IPS DF 19.7 (cell line): ENCODE measurements around the gene HS3ST6.
"Not testable (repeated sequence)": the region's sequence is repeated elsewhere in the genome, so short reads cannot be mapped to it uniquely, and the experiment has no call there.

Source experiments
- DNase-seq: peaks from one replicate; pipeline ENCODE4 v3.0.0-alpha.2; 2013; ENCODE audit warnings: low read depth, low spot score

HS3ST6 gene

DNA sequence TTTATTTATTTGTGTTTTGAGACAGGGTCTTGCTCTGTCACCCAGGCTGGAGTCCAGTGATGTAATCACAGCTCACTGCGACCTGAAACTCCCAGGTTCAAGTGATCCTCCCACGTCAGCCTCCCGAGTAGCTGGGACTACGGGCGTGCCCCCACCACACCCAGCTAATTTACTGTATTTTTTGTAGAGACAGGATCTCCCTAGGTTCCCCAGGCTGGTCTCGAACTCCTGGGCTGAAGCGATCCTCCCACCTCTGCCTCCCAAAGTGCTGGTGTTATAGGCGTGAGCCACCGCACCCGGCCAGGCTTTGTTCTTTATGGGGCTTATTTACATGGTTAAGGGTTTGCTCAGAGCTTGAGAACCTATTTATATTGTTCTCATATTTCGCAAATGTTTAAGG lies 40.4 kb downstream of the HS3ST6 start:
- DNase-seq = no peak

- DNase-seq = no peak
Observed at GRCh38 chr16:1877089-1877488, 41.1 kb downstream of the HS3ST6 start.

- no peak for DNase-seq
Observed at GRCh38 chr16:1876468-1876867, 41.7 kb downstream of the HS3ST6 start.

- not testable (repeated sequence) for DNase-seq
Observed at GRCh38 chr16:1876066-1876465, 42.1 kb downstream of the HS3ST6 start.

- DNase-seq = no peak
Observed at GRCh38 chr16:1874854-1875253, 43.4 kb downstream of the HS3ST6 start.

DNA sequence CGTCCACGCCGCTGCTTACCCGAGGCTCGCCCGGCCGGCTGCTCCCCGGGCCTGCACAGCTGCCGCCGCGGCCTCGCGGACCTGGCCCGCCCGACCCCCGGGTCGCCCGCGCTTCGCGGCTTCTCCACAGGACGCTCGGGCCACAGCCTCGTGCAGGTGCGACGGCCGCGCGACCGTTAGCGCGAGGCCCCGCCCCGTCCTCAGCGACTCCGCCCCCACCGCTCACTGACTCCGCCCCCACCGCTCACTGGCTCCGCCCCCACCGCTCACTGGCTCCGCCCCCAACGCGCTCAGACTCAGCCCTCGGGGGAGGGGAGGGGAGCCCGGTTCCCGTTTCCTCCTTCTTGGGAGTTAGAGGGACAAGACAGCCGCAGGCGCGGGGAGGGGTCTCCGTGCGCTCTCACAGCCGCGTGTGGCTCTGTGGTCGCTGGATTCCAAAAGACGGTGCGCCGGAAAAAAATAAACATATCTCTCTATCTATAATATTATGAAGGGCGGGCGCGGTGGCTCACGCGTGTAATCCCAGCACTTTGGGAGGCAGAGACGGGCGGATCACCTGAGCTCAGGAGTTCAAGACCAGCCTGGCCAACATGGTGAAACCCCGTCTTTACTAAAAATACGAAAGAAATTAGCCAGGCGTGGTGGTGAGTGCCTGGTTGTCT lies 46.1 kb downstream of the HS3ST6 start, which contains the start of gene MEIOB:
Gene MEIOB, minus strand, starts transcription at position 191 of the 662 bp plus-strand sequence. CDS start 3,989 bp downstream, outside the sequence.
- DNase-seq = no peak

DNA sequence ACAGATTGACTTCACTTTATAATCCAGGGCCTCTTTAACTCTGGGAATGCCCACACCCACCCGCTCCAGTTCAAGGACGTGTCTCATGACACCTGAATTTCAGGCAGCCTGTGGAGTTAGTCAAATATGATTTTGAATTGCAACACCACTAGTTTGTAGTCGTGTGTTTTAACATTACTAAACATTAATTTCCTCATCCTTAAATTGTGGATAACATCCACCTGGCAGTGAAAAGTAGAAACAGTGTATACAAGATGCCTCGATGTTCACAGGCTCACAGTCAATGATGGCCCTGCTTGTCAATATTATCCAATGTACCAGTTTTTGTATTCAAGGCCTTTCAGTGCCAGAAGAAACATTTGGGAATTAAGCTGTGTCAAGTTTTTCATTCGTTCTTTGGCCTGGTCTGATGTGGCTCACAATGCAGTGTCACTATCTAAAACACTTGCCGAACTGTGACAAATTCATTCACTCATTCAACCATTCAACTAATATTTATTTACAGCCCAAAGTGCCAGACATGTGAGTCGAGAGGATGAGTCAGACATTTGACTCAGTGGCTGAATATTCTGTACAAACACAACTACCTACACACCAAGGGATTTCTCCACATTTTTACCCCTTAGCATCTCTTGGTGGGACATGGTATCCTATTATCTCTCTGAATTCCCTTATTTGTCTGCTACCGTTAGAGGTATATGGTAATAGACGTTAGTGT lies 47.7 kb downstream of the HS3ST6 start:
- DNase-seq = no peak

DNA sequence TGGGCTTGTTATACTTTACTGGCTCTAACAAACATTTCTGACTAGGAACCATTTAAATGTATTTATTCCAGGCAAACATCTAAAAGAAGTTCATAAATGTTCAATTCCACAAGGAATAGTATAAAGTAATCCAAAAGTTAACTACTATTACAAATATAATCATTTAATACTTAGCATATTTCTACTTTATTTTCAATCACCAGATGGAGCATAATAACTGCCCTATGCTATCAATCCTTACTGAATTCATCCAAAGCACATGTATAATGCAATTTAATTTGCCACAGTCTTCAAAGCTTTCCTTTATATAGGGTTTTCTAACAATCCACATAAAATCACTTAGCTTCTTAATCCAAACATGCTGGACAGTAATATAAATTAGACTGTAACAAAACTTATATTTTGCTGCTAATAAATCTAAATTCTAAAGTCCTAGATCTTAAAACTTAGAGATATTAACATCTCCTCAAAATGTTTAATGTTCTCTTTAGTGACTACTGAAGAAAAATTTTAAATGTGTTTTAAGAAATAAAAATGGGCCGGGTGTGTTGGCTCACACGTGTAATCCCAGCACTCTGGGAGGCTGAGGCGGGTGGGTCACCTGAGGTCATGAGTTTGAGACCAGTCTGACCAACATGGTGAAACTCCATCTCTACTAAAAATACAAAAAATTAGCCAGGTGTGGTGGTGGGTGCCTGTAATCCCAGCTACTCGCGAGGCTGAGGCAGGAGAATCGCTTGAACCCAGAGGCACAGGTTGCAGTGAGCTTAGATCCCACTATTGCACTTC lies 52.1 kb downstream of the HS3ST6 start:
- no peak for DNase-seq

- no peak for DNase-seq
Observed at GRCh38 chr16:1863681-1864460, 54.3 kb downstream of the HS3ST6 start.

- DNase-seq = no peak
Observed at GRCh38 chr16:1862394-1862793, 55.8 kb downstream of the HS3ST6 start.

- DNase-seq = no peak
Observed at GRCh38 chr16:1861730-1862129, 56.5 kb downstream of the HS3ST6 start.
